ENCODE results near the gene WDR91.

The WDR91 gene

GRCh38 chr7:135207406-135208101 lies 3.8 kb downstream of the WDR91 start:
- no peak for TF ChIP-seq CTCF (IDR thresholded peaks at IDR 0.05; ENCODE audit: control insufficient read depth, extremely low read depth, insufficient read depth)
- no peak for DNase-seq (ENCODE audit: low read depth)
- no peak overlapping the region for H3K4me3 ChIP-seq (ENCODE audit: low read depth, low read length)

GRCh38 chr7:135206941-135207391 lies 4.4 kb downstream of the WDR91 start:
- TF ChIP-seq CTCF (IDR thresholded peaks at IDR 0.05; ENCODE audit: control insufficient read depth, extremely low read depth, insufficient read depth) = no peak
- DNase-seq (ENCODE audit: low read depth) = no peak
- H3K4me3 ChIP-seq (ENCODE audit: low read depth, low read length) = no peak overlapping the region

- no peak for TF ChIP-seq CTCF (IDR thresholded peaks at IDR 0.05; ENCODE audit: control insufficient read depth, extremely low read depth, insufficient read depth)
- H3K4me3 ChIP-seq (ENCODE audit: low read depth, low read length) = no peak overlapping the region
- DNase-seq (ENCODE audit: low read depth) = no peak
Observed at GRCh38 chr7:135205850-135206249, 5.5 kb downstream of the WDR91 start.

- no peak for TF ChIP-seq CTCF (IDR thresholded peaks at IDR 0.05; ENCODE audit: control insufficient read depth, extremely low read depth, insufficient read depth)
- H3K4me3 ChIP-seq (ENCODE audit: low read depth, low read length) = no peak overlapping the region
- no peak for DNase-seq (ENCODE audit: low read depth)
Observed at GRCh38 chr7:135204876-135205275, 6.5 kb downstream of the WDR91 start.

GRCh38 chr7:135204341-135204749 lies 7.0 kb downstream of the WDR91 start:
- DNase-seq (ENCODE audit: low read depth) = no peak
- no peak overlapping the region for H3K4me3 ChIP-seq (ENCODE audit: low read depth, low read length)
- no peak for TF ChIP-seq CTCF (IDR thresholded peaks at IDR 0.05; ENCODE audit: control insufficient read depth, extremely low read depth, insufficient read depth)

GRCh38 chr7:135201350-135201749 lies 10.0 kb downstream of the WDR91 start:
- H3K4me3 ChIP-seq (ENCODE audit: low read depth, low read length) = no peak overlapping the region
- no peak for DNase-seq (ENCODE audit: low read depth)
- no peak for TF ChIP-seq CTCF (IDR thresholded peaks at IDR 0.05; ENCODE audit: control insufficient read depth, extremely low read depth, insufficient read depth)

- TF ChIP-seq CTCF (IDR thresholded peaks at IDR 0.05; ENCODE audit: control insufficient read depth, extremely low read depth, insufficient read depth) = no peak
- H3K4me3 ChIP-seq (ENCODE audit: low read depth, low read length) = no peak overlapping the region
- no peak for DNase-seq (ENCODE audit: low read depth)
Observed at GRCh38 chr7:135200821-135201331, 10.4 kb downstream of the WDR91 start.
